ENCODE results near the gene MEIG1.
"Not testable (repeated sequence)": the region's sequence is repeated elsewhere in the genome, so short reads cannot be mapped to it uniquely, and the experiment has no call there.

The MEIG1 gene, protein sequence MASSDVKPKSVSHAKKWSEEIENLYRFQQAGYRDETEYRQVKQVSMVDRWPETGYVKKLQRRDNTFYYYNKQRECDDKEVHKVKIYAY

DNA sequence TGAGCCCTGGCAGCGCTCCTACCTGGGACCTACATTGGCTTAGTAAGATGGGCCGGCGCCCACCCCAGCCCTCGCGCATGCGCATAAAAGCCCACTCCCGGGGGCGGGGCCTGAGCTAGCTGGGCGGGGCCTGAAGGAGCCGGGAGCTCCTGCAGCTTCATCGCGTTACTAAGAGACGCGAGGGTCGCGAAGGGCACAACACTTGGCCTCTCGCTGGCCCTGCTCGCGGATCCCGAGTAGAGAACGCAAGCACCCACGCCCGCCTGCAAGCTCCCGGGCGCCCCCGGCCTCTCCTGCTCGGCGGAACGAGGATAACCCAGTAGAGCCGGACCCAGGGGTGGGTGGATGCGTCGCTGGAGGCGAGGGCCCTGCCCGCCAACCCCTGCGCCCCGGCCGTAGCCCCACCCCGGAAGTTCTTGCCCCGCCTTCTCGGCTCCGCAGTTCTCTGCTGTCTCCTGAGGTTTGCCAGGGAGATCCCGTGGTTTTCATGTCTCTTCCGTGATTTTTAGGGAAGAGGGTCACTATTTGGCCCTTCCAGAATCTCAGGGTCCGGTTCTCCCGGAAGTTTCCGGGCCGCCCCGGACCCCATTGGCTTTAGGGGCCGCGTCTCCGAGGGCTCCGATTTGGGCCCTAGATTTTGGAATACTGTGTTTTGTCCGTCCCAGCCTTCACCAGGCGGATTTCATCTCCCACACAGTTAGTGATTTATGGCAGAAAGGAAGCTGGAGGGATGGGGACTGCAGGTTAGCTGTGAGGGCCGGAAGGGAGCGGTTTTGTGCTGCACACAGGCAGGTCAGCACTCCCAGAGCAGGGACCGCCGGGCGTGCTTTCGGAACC, at the start of gene MEIG1:
MEIG1 (plus strand) TSS at position 168 of the 837 bp plus-strand sequence. CDS start 7,081 bp downstream, outside the sequence.
- peak; percentile 0 for DNase-seq

DNA sequence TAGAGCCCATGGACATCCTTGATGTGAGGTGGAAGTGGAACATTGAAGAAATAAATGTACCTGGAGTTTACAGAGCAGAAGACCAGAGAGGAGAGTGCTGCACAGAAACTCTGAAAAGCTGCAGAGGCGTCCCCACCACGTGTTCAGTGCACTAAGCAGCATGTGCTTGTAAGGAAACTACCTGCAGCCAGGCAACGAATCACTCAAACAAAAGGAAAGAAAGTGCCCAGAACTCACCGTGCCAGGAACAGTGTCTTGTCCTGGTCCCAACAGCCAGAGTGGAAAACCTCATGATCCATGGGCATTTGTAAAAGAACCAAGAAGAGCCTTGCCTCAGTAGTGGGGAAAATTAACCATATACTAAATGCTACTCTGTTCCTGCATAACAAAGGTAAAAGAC, 48.2 kb upstream of the MEIG1 start:
- DNase-seq: no peak

DNA sequence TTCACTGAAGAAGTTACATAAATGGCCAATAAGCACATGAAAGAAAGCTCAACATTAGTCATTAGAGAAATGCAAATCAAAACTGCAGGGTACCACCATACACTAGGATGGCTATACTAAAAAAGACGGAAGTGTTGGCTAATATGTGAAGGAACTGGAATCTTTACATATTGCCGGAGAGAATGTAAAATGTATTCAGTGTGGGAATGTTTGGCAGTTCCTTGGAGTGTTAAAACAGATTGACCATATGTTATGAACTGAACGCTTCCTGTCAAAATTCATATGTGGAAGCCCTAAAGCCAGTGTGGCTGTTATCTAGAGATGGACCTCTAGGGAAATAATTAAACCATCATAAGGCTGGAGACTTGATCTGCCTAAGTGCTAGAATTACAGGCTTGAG, 47.4 kb upstream of the MEIG1 start:
- DNase-seq: no peak

DNA sequence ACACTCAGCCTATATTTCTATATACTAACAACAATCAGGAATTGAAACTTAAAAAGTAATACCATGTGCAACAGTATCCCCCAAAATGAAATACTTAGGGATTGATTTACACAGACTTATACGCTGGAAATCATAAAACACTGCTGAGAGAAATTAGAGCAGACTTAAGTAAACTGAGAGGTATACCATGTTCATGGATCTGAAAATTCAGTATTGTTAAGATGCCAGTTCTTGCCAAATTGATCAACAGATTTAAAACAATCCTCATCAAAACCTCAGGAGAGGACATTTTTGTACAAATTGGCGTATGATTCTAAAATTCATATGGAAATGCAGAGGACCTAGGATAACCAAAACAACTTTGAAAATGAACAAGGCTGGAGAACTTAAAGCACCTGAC, 42.6 kb upstream of the MEIG1 start:
- no peak for DNase-seq

DNA sequence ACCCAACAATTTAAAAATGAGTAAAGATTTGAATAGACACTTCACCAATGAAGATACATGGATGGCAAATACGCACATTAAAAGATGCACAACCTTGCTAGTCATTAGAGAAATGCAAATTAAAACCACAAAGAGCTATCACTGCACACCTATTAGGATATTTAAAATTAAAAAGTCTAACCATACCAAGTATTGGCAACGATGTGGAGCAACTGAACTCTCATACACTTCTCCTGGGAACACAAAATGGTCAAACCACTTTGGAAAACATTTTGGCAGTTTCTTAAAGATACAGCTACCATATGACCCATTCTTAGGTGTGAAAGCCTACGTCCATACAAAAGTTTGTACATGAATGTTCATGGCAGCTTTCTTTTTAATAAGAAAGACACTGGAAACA, 41.4 kb upstream of the MEIG1 start:
- no peak for DNase-seq

DNA sequence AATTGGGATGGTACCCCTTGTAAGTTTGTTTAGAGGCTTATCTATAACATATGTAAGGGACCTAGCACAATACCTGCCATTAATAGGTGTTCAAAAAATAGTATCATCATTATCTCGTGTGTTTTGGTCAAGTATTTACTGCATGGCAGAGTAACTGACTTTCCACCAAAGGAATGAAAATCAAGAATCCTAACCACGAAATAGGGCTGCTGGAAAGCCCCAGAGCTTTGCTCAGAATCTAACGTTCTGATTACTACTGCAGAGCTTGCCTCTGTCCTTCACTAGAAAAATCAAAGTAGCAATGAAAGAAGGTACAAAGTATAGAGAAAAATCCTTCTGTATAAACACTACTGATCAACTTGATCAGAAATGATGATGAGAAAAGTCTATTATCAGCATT, 40.2 kb upstream of the MEIG1 start:
- no peak for DNase-seq

DNA sequence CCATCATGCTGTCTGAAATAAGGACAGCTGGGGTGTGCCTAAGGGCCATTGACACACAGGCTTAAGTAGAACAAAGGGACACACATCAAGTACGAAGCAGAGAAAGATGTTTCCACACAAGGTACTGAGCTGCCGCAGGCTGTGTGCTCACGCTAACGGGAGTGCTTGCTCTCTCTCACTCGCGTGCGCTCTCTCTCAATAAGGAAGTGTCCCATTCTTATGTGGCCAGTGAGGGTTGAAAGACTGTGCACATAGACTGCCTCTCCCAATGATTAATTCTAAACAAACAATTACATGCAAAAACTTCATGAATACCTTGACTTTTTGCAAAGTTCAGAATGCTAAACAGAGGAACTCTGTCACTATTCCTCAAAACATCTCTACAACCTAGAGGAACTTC, 35.2 kb upstream of the MEIG1 start:
- no peak for DNase-seq

DNA sequence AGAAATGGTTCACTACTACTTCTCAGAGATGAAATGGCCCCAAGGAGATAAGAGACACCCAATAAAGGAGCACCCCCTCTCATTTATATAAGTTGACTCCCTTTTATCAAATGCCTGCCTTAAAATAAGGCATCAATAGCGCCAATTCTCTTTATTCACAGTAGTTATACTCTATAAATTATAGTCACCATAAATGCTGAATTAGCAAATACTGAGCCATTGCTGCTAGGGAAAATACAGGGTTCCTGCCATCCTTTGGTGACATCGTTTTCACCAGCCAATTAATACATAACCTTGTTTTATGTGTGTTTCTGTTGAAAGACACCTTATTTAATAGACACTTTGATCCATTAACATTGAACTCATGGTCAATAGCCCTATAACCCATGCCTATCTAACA, 33.9 kb upstream of the MEIG1 start:
- DNase-seq: no peak

DNA sequence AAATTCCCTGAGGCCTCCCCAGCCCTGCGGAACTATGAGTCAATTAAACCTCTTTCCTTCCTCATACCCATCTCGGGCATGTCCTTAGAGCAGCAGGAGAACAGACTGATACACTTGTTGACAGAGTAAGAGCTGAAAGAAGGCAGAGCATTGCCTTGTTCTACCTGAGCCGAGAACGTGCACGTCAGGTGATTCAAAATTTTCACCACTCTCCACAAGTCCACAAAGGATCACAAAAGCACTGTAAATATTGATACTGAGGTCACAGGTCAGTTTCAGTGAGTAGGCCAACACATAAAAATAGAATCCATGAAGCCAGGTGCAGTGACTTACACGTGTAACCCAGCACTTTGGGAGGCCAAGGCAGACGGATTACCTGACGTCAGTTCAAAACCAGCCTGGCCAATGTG, 33.1 kb upstream of the MEIG1 start:
- no peak for DNase-seq

DNA sequence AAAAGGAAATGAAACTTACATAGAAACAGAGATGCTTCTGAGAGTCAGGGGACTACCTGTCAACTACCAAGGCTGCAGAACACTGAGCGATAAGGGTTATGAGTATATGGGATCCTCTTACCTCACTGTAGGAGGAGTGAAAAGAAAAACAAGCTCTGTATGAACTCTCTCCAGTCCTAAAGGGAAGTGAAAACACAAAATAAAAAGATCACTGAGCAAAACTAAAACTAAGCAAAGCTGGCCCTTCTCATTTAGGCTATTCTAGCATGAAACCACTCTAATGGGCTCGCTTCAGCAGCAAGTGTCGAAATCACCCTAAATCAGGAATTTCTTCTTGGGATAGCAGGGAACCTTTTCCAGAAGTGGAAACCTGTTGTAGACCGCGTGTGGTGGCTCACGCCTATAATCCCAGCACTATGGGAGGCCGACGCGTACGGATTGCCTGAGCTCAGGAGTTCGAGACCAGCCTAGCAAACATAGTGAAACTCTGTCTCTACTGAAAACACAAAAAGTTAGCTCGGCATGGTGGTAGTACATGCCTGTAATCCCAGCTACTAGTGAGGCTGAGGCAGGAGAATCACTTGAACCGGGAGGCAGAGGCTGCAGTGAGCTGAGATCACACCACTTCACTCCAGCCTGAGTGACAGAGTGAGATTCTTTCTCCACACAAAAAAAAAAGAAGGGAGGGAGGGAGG, 32.3 kb upstream of the MEIG1 start:
- DNase-seq: no peak

DNA sequence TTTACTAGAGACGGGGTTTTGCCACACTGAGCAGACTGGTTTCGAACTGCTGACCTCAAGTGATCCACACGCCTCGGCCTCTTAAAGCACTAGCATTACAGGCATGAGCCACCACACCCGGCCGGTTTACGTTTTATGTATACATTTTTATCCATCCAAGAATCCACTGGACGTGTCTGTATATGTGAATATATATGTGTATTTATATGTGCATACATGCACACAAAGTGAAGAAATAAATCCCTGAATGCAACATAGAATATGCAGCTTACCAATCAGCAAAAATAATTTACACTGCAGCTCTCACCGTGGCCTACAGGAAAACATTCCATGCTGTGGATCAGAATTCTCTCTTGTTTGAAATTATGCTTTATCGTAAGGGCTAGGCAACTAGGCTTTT, 28.6 kb upstream of the MEIG1 start:
- DNase-seq: no peak

DNA sequence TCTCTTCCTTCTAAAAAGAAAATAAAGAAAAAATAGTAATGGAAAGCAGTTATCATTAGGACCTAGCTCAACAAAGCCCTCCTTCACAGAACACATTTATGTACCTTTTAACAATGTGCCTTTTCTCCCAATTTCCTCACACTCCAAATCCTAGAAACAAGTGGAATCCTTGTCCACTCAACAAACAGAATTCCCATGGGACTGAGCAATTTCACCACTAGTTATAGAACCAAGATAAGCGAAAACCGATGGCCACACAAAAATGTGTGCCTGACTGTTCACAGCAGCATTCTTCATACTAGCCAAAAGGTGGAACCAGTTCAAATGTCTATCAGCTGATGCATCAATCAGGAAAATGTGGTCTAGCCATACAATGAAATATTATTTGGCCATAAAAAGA, 22.6 kb upstream of the MEIG1 start:
- DNase-seq: no peak

DNA sequence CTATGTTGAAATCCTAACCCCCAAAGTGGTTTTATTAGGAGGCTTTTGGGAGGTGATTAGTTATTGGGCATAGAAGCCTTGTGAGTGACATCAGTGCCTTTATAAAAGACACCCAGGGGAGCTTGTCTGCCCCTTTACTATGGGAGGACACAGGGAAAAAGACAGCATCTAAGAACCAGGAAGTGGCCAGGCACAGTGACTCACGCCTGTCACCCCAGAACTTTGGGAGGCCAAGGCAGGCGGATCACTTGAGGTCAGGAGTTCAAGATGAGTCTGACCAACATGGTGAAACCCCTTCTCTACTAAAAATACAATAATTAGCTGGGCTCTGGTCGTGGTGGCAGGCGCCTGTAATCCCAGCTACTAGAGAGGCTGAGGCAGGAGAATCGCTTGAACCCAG, 20.2 kb upstream of the MEIG1 start:
- not testable (repeated sequence) for DNase-seq

DNA sequence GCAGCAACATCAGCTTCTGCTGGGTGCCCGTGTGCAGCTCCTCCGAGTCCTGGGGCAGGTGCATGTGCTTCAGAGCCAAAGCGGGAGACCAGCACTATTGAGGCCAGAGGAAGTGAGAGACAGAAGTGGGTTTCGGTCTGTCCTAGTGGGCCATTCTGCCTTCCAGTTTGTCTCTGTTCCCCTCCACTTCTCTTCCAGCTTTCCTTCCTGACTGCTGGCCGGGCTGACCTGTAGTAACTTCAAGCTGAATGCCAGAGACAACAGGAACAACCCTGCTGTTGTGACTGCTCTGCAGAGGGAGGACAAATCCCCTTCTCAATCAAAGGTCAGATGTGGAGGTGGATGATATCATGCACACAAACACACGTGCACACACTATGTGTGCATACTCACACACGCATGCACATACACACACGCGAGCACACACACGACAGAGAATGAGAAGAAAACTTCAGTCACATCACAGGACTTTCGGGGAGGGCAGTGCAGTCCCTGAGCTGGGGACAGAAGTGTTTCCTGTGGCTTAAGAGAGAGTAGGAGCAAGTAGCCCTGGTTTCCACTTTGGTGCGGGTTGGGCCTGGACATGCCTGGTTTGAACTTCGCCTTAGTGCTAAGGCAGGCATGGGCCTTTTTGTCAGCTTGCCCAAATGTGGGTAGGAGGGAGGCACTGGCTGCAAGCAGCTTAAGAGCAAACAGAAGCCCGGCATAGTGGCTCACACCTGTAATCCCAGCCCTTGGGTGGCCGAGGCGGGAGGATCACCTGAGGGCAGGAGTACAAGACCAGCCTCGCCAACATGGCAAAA, 16.8 kb upstream of the MEIG1 start:
- not testable (repeated sequence) for DNase-seq

DNA sequence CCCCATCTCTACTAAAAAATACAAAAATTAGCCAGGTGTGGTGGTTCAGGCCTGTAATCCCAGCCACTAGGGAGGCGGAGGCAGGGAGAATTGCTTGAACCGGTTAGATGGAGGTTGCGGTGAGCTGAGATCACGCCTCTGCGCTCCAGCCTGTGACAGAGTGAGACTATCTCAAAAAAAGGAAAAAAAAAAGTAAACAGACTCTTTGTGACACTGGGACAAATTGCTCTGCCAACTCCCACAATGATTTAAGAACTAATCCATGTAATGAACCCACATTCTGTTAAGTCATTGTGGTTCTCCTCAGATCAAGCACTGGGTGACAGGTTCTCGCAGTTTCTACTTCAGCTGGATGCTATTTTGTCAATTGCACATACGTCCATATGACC, 16.2 kb upstream of the MEIG1 start:
- DNase-seq: not testable (repeated sequence)

DNA sequence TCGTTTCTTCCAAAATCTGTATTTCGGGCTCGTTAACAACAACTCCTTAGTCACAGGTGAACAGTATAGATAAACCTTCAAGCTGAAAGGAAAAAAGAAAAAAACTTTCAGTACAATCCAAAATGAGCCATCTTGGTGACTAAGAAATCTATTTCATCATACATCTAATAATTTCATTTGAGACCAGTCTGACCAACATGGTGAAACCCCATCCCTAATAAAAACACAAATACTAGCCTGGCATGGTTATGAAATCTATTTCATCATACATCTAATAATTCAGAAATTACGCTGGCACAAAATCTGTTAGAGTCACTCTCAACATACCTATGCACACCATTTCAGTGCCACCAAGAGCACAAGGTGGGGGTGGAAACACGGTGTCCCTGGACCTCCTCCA, 14.1 kb upstream of the MEIG1 start:
- no peak for DNase-seq

DNA sequence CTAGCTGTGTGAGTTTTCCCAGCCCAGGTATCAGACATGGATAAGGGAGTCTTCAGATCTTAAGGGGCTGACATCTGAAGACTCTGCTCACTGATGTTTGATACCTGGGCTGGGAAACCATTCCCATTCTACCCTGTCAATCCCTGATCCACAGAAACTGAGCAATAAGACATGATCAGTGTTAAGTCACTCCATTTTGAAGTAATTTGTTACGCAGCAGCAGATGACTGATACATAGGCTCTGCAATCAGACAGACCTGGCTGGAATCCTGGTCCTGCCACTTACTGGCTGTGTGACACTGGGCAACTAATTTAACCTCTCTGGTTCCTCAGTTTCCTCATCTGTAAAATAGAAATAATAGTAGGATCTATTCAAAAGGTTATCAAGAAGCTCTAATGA, 11.9 kb upstream of the MEIG1 start:
- no peak for DNase-seq

DNA sequence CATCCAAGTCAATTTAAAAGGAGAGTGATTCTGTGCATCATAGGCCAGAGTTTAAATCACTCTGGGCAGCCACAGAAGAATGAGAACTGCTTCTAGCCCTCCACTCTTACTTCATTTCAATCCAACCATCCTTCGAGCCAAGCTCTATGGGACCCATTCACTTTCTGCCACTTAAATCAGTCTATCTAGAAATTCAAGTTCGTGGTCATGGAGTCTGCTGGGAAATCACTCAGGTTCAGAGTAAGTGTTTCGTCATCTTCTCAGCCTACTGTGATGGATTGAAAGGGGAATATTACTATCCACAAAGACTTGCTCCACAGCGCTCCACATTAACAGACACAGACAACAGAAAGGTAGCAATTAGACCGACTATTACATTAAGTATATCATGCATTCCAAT, 9.9 kb upstream of the MEIG1 start:
- no peak for DNase-seq

DNA sequence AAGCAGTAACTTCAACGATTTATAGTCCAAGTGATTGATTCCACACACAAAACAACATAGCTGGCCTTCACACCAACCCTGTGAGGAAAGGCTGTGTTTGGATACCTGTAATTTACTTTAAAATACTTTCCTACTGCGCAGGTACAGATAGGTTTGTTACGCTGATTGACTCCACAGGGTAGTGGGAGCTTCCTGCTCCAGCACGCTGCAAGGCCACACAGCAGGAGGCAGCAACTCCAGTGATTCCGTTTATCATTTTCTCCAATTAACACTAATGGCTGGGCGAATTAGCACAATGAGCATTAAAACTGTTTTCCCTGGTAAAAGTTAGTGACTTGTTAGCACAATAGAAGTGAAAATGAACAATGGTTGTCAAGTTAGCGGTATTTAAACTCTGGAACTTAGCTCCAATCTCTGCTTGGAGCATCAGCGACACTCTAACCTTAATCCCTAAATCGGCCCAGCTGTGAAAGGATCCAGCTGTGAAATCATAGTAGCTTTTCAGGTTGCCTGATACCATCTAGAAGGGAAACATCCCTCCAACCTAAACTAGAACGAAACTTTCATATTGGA, 6.3 kb upstream of the MEIG1 start:
- no peak for DNase-seq

DNA sequence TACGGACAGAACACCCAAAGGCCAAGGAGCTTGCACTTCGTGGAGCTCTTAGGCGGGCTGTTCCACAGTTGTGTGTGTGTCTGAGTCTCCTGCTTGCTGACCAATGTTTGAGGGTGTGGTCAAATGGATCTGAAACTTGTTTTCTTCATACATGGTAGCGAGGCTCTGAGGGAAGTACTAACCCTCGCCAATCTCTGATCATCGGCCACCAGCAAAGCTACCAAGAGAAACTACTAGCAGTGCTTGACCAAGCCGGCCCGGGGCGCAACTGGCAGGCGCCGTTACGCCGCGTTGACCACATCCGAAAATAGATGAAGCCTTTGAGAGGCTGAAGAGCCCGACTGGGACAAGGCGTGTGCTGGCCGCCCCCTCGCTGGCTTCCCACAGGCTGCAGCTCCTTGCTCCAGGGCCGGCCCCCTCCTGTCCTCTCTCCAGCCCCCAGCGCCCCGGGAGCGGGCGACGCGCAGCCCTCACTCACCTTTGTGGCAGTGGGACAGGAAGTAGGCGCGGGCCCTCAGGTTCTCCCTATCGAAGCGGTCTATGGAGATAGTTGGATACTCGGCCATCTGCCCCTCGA, 5.7 kb upstream of the MEIG1 start:
- no peak for DNase-seq

DNA sequence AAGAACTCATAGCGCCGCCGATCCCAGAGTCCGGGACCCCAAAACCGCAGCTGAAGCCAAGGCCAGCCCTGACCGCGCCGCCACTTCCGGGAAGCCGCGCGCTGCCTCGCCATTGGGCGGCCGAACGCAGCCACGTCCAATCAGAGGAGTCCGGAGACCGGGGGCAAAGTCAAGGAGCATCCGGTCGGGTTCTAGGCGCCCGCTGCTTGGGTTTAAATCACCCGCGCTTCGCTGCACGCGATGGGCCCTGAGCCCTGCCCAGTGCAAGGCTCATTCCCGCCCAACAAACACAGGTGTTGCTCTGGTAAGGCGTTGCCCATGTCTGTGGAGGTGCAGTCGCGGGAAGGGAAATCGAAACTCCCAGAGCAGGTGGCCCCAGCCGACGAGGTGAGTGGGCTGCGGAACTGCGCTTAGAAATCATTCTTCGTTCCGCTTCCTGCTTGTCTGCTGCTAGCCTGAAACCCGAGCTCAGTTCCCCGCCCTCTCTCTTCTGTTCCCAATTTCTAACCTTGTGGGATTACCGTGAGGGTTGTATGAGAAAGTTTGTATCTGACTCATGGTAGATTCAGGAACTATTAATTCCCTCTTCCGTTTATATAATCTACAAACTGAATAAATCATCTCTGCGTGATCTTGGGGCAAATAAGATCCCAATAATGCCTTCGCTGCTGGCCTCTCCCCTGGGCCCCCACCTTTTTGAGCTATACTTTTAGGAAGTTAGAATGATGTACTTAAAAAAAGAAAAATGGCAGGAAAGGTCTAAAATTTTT, 5.0 kb upstream of the MEIG1 start, which contains the start of gene DCLRE1C:
DCLRE1C (minus strand) TSS at position 96 of the 770 bp plus-strand sequence; CDS start at position 10, 86 bp downstream.
- peak; percentile 29 for DNase-seq

DNA sequence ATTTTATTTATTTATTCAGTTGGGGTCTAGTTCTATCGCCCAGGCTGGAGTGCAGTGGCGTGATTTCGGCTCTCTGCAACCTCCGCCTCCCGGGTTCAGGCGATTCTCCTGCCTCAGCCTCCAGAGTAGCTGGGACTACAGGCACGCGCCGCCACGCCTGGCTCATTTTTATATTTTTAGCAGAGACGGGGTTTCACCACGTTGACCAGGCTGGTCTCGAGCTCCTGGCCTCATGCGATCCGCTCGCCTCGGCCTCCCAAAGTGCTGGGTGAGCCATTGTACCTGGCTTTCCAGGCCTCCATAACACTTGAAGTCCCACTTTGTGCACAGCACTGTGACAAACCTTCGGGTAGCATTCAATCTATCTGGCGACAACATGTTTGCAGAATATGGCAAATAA, 4.3 kb upstream of the MEIG1 start:
- DNase-seq: no peak
